HL-60 (cell line): ENCODE measurements around the gene ITSN2.

Source experiments
- POLR2AphosphoS5 ChIP-seq: IDR thresholded peaks from 2 replicates; pipeline ENCODE4 v1.6.1; 2012; ENCODE audit warnings: low read depth
- TF ChIP-seq, protein P1 (sequence below): IDR thresholded peaks from one replicate; pipeline ENCODE4 v1.5.1; 2011; ENCODE audit warnings: low read length, control low read depth, inconsistent platforms; ENCODE audit not compliant: insufficient read depth
- TF ChIP-seq, protein P2 (sequence below): IDR thresholded peaks from 2 replicates; pipeline ENCODE4 v1.6.1; 2012; ENCODE audit warnings: low read depth; ENCODE audit not compliant: insufficient replicate concordance

DNA sequence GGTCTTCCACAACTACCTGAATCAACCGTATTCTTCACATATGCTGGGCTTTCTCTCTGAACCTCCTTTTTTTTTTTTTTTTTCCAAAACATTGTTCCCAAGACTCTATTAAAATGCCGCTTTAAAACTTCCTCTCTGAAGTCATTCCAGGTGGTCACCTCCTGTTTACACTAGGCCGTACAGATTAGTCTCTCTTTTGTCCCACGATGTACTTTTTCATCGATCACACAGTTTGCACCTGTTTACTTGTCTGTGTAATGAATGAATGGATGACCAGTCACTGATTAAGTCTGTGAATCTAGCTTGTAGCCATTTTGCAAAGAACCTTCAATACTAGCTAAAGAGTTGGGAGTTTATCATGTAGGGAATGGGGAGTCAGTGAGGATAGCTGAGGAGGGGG lies 202.2 kb downstream of the ITSN2 start:
- TF ChIP-seq, protein P1, sequence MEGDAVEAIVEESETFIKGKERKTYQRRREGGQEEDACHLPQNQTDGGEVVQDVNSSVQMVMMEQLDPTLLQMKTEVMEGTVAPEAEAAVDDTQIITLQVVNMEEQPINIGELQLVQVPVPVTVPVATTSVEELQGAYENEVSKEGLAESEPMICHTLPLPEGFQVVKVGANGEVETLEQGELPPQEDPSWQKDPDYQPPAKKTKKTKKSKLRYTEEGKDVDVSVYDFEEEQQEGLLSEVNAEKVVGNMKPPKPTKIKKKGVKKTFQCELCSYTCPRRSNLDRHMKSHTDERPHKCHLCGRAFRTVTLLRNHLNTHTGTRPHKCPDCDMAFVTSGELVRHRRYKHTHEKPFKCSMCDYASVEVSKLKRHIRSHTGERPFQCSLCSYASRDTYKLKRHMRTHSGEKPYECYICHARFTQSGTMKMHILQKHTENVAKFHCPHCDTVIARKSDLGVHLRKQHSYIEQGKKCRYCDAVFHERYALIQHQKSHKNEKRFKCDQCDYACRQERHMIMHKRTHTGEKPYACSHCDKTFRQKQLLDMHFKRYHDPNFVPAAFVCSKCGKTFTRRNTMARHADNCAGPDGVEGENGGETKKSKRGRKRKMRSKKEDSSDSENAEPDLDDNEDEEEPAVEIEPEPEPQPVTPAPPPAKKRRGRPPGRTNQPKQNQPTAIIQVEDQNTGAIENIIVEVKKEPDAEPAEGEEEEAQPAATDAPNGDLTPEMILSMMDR, result no peak
- no peak for TF ChIP-seq POLR2AphosphoS5
- TF ChIP-seq, protein P2, sequence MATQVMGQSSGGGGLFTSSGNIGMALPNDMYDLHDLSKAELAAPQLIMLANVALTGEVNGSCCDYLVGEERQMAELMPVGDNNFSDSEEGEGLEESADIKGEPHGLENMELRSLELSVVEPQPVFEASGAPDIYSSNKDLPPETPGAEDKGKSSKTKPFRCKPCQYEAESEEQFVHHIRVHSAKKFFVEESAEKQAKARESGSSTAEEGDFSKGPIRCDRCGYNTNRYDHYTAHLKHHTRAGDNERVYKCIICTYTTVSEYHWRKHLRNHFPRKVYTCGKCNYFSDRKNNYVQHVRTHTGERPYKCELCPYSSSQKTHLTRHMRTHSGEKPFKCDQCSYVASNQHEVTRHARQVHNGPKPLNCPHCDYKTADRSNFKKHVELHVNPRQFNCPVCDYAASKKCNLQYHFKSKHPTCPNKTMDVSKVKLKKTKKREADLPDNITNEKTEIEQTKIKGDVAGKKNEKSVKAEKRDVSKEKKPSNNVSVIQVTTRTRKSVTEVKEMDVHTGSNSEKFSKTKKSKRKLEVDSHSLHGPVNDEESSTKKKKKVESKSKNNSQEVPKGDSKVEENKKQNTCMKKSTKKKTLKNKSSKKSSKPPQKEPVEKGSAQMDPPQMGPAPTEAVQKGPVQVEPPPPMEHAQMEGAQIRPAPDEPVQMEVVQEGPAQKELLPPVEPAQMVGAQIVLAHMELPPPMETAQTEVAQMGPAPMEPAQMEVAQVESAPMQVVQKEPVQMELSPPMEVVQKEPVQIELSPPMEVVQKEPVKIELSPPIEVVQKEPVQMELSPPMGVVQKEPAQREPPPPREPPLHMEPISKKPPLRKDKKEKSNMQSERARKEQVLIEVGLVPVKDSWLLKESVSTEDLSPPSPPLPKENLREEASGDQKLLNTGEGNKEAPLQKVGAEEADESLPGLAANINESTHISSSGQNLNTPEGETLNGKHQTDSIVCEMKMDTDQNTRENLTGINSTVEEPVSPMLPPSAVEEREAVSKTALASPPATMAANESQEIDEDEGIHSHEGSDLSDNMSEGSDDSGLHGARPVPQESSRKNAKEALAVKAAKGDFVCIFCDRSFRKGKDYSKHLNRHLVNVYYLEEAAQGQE, result no peak
